ENCODE measurements around the gene AGBL1.

DNA sequence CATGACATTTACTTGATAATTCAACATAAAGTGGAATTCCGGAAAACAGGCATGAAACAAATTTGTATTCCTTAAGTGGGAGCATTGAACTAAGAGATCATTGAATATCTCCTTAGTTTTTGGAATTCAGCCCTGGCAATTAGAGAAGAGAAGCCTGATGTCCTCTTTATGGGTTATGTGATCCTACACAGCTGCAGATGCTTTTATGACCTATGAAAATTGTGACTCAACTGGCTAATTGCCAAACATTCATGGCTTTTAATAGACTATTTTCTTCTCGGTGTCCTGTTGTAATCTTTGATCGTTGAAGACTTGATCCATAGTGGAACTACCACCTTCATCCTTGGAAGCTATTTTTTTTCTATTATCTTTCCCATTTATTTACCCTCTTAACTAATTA is 46.1 kb downstream of the AGBL1 start:
- TF ChIP-seq, protein P1, sequence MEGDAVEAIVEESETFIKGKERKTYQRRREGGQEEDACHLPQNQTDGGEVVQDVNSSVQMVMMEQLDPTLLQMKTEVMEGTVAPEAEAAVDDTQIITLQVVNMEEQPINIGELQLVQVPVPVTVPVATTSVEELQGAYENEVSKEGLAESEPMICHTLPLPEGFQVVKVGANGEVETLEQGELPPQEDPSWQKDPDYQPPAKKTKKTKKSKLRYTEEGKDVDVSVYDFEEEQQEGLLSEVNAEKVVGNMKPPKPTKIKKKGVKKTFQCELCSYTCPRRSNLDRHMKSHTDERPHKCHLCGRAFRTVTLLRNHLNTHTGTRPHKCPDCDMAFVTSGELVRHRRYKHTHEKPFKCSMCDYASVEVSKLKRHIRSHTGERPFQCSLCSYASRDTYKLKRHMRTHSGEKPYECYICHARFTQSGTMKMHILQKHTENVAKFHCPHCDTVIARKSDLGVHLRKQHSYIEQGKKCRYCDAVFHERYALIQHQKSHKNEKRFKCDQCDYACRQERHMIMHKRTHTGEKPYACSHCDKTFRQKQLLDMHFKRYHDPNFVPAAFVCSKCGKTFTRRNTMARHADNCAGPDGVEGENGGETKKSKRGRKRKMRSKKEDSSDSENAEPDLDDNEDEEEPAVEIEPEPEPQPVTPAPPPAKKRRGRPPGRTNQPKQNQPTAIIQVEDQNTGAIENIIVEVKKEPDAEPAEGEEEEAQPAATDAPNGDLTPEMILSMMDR (IDR thresholded peaks at IDR 0.05), result no peak
- TF ChIP-seq POLR2AphosphoS5 (IDR thresholded peaks at IDR 0.05) (no peak), POLR2A (IDR thresholded peaks at IDR 0.05) (no peak)

Measured in prostate gland (tissue), 2 donors.